RPMI7951 (cell line): ENCODE results near the gene PPP1R16B. TPM values are rescaled to one million over a fixed set of nuclear protein-coding genes. Genes with fewer than 3 reads are reported as not detected.
"Not testable (repeated sequence)": the region's sequence is repeated elsewhere in the genome, so short reads cannot be mapped to it uniquely, and the experiment has no call there.

Source experiments
- DNase-seq: peaks from one replicate; pipeline ENCODE4 v3.0.0-alpha.2; 2012; ENCODE audit warnings: low read depth
- total RNA-seq: library from RNA; depleted of rRNA; stranded (reverse); fragments of >200 nt; shearing (Covaris generic); gene quantifications from 2 replicates; pipeline ENCODE4 v1.2.3, GENCODE V29; 2014

Gene PPP1R16B
- total RNA-seq, 1 experiment from 2014 or later: under 0.01 TPM

- DNase-seq: no peak
Measured at GRCh38 chr20:38853759-38854158, 48.3 kb downstream of the PPP1R16B start.

DNA sequence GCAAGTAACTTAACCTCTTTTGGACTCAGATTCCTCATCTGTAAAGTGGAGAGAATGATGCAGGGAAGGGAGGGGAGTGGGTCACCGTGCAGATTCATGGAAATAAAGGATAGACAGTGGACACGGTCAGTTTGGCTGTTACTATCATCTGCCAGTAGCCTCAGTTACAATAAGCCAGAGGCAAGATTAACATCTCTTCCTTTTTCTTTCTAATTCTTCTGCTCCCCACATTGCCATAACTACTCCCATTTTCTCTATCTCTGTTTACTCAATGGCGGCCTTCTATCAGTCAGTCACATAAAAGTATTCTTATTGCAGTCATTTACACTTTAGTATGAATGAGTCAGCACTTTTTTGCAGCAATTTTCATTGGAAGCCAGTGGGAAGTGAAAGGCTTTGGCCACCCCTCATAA, 49.2 kb downstream of the PPP1R16B start:
- DNase-seq: no peak

DNA sequence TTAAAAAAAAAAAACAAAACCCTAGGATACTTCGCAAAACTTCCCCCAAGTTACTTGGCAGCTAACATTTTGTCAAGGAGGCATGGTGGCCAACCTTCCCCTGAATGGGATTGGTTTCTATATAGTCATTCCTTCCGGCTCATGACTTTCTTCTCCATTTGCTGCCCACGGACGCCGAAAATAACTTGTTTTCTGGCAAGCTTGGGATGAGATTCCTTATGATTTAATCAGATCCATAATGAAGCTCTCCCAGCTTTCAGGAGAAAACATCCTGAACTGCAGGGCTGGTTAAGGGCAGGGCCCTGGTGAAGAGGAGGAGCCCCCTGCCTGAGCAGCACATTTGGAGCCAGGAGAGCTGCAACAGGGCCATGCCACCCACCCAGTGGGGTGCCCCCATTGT, 49.9 kb downstream of the PPP1R16B start:
- DNase-seq: peak; percentile 37

- DNase-seq: no peak
Measured at GRCh38 chr20:38856570-38856969, 51.1 kb downstream of the PPP1R16B start.

- no peak for DNase-seq
Measured at GRCh38 chr20:38857703-38858102, 52.2 kb downstream of the PPP1R16B start.

- no peak for DNase-seq
Measured at GRCh38 chr20:38859070-38859690, 53.7 kb downstream of the PPP1R16B start.

- DNase-seq: not testable (repeated sequence)
Measured at GRCh38 chr20:38859857-38860256, 54.4 kb downstream of the PPP1R16B start.

- DNase-seq: no peak
Measured at GRCh38 chr20:38861071-38861401, 55.5 kb downstream of the PPP1R16B start.

GRCh38 chr20:38862226-38862625, 56.7 kb downstream of the PPP1R16B start:
- DNase-seq: no peak

GRCh38 chr20:38863024-38863851, 57.7 kb downstream of the PPP1R16B start:
- DNase-seq: no peak

GRCh38 chr20:38864662-38865061, 59.2 kb downstream of the PPP1R16B start:
- DNase-seq: no peak

DNA sequence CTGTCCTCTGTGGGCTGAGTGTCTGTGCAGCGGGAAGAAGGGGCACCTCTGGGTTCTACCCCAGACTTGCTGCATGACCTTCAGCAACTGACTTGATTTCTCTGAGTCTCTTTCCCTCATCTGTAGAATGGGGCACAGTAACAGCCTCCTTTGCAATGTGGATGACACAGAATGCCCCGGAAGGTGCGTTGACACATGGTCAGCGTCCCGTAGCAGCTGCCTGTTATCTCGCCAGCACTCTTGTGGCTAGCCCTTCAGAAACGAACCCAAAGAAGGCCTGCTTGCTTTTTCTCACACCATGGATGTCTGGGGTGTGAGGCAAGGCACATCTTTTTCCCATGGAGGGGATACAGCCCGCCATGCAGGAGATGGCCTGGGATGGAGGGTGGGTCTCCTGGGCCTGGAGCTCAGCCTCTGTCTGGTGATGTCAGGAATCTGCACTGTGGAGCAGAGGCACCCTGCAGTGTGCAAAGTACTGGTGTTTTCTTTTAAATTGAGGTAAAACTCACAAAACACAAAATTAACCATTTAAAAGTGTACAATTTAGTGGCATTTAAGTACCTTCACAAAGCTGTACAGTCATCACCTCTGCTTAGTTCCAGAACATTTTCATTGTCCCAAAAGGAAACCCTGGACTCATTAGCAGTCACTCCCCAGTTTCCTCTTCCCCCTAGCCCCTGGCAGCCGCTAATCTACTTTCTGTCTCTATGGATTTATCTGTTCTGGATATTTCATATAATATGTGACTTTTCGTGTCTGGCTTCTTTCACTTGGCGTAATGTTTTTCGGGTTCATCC, 61.0 kb downstream of the PPP1R16B start:
- no peak for DNase-seq

GRCh38 chr20:38867062-38867359, 61.5 kb downstream of the PPP1R16B start:
- no peak for DNase-seq

DNA sequence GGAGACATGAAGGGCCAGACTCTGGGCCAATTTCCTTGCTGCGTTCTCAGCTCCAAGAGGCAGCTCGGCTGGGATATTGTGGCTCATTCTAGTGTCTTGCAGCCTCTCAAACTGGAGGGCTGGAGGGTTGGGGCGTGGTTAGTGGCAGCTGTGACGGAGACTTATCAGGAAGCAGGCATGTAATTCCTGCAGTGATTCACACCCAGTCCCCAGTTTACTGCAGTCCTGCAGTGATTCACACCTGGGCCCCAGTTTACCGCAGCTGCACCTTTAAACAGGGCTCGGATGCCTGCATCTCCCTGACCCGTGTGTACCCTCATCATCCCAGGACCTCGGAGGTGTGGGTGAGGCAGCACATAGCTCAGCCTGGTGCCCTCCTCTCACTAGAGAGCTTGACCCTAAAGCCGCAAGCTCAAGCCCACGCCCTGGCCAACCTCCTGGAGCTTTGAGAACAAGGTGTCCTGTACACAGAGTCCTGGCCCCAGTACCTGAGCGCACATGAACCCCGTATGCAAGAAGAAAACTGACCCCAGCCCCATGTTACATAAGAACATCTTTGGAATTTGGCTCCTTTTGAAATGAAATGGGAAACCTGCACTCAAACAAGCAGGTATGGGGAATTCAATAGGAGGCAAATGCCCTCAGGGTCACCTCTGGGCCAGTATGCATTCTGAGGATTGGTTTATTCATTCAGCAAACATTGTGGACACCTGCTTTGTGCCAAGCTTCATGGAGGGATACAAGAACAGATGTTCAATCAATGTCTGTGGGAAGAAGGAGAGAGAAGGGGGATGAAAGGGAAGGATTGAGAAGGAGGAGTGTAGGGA, 65.4 kb downstream of the PPP1R16B start:
- DNase-seq: peak; percentile 32

DNA sequence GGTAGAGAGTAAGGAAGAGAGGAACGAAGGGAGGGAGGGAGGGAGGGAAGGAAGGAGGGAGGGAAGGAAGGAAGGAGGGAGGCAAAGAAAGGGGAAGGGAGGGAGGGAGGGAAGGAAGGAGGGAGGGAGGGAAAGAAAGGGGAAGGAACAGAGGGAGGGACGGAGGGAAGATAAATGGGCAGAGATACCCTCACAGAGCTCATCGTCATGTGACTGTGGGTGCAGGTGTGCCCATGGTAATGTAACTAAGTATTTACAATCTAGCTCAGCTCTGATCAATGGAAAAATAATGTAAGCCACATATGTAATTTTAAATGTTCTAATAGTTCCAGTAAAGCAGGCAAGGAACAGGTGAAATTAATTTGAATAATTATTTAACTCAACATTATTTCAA, 66.1 kb downstream of the PPP1R16B start:
- no peak for DNase-seq

DNA sequence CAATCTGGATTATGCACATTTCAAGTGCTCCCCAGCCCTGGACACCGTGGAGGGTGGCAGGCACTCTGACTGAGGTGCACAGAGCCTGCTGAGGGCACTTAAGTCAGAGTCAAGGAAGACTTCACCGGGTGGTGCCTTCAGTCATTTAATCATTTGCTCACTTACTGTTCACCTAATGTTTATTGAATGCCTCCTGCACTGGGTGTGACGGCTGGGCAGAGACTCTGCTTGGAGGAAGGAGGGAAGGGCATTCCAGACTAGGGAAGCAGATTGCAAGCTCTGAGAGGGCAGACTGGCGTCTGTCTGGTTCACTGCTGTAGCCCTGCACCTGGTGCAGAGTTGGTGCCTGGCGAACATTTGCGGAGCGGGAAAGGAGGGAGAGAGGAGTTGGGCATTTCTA, 66.5 kb downstream of the PPP1R16B start:
- DNase-seq: no peak

DNA sequence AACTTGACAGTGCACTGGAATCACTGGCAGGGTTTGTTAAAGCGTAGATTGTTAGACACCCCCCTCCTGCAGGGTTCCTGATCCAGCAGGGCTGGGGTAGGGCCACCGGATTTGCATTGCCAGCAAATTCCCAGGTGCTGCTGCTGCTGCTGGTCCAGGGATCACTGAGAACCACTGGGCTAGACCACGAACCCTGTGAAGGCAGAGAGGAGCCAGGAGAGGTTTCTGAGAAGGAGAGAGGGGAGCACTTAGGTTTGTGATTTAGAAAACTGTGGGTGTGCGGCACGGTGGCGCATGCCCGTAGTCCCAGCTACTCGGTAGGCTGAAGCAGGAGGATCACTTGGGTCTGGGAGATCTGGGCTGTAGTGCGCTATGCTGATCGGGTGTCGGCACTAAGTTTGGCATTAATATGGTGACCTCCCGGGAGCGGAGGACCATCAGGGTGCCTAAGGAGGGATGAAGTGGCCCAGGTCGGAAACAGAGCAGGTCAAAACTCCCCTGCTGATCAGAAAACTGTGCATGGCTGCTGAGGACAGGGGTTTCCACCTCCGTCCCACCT, 67.1 kb downstream of the PPP1R16B start:
- no peak for DNase-seq

DNA sequence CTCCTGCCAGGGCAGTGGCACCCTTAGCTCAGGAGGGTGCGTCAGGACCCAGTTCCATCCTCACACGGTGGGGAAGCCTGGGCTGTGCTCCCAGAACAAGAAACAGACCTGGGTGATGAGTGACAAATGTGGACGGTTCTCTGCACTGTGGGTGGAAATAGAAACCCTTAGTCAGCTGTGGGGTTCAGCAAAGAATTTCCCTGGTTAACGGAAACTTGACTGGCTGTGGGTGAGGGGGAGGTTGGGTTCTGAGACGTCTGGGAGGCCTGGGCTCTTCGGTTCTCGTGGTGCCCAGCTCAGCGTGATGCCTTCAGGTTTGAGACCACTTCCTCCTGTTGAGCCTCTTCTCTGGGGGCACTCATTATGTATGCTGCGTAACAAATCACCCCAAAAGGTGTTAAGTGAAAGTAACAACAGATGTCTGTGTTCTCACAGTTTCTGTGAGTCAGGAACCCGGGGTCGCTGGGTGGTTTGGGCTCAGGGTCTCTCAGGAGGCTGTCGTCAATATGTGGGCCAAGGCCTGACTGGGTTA, 67.6 kb downstream of the PPP1R16B start:
- no peak for DNase-seq

DNA sequence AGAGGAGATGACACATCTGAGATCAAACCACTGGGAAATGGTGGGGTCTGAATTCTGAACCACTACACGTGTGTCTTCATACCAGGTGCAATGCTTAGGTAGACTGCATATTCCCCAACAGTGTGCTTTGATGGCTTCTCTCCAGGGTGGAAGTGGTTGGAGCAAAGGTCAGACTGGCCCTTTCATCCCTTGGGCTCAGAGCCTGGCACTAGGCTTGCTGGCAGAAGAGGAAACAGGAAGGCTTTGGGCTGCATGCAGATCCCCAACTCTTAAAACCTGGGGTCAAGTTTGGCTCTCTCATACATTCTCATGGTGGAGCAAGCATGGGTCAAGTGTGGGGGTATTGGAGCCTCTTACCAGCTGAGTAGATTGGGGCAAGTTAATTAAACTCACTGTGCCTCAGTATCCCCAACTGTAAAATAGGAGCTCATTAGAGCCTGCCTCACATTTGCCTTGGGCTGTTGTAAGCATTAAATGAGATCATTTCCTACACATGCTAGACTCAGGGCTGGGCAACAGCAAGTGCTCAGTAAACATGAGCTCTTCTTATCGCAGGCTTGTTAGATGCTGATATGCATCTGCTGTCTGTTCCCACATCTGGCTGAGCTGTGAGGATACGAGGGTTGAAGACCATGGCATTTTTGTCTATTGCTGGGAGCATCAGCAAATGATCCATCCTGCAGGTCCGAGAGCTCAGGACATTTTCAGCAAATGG, 69.1 kb downstream of the PPP1R16B start:
- no peak for DNase-seq

GRCh38 chr20:38875175-38875993, 69.9 kb downstream of the PPP1R16B start:
- no peak for DNase-seq
